WI38 (cell line): ENCODE measurements around the gene TBCD.

ENCODE experiments used
- H3K4me3 ChIP-seq: 2 replicates; pipeline ENCODE4 v1.5.1; 2011; ENCODE audit warnings: low read depth, mild to moderate bottlenecking, control low read depth, low read length
- TF ChIP-seq, protein P1 (sequence below): IDR thresholded peaks from 2 replicates; pipeline ENCODE4 v1.5.1; 2012; ENCODE audit warnings: low read depth, mild to moderate bottlenecking, control low read depth, low read length

TBCD gene

DNA sequence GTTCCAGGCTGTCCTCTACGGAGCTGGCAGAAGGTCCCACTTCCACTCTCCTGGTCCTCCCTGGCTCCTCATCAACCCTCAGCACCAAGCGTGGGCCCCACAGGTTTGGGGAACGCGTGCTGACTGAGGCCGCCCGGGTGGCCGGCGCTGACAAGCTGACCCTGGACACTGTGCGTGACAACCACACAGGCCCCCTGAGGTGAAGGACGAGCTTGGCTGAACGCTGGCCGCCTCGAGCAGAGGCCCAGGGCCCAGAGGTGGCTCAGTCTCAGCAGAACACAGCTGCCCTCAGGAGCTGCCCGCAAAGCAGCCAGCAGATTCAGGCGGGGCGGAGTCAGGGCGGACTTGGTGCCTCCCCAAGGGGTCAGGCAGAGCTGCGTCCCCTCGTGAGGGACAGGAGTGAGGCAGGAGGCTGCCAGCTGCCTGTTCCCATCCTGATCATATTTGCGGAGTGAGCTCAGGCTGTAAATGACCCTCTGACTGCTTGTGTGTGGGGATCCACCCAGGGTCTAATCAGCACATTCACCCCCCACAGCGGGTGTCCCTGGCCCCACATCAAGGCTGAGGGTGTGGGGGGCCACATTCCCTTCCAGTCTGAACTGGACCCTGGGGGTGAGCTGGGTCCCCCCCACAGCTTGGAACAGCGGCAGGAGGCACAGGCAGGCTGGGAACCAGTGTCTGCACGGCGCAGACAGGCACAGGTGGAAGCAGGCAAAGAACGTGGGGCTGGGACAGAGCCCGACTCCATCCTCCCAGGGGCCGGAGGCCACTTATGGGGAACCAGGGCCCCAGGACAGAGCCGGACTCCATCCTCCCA, 222.5 kb downstream of the TBCD start:
- TF ChIP-seq, protein P1, sequence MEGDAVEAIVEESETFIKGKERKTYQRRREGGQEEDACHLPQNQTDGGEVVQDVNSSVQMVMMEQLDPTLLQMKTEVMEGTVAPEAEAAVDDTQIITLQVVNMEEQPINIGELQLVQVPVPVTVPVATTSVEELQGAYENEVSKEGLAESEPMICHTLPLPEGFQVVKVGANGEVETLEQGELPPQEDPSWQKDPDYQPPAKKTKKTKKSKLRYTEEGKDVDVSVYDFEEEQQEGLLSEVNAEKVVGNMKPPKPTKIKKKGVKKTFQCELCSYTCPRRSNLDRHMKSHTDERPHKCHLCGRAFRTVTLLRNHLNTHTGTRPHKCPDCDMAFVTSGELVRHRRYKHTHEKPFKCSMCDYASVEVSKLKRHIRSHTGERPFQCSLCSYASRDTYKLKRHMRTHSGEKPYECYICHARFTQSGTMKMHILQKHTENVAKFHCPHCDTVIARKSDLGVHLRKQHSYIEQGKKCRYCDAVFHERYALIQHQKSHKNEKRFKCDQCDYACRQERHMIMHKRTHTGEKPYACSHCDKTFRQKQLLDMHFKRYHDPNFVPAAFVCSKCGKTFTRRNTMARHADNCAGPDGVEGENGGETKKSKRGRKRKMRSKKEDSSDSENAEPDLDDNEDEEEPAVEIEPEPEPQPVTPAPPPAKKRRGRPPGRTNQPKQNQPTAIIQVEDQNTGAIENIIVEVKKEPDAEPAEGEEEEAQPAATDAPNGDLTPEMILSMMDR: no peak
- no peak overlapping the region for H3K4me3 ChIP-seq

DNA sequence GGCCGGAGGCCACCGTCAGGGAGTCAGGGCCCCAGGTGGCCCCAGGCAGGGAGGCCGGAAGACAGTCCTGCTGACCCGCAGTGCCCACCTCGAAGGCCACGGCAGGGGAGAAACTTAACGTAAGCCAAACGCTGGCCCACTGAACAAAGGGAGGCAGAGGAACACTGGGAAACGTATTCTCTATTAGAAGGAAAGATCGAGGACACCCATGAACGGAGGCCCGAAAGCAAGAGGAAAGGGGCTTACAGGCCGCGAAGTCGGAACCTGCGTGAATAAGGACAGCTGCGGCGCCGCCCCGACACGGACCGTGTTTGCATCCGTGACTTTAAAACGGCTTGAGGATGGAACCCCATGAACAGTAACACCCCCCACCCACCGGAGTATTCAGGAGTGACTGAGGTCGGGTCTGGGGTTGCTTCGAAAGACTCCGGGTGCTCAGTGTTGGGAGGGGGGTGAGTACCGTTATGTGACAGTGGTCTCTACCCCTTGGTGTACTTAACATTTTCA, 225.2 kb downstream of the TBCD start:
- TF ChIP-seq, protein P1: no peak
- H3K4me3 ChIP-seq: no peak overlapping the region

DNA sequence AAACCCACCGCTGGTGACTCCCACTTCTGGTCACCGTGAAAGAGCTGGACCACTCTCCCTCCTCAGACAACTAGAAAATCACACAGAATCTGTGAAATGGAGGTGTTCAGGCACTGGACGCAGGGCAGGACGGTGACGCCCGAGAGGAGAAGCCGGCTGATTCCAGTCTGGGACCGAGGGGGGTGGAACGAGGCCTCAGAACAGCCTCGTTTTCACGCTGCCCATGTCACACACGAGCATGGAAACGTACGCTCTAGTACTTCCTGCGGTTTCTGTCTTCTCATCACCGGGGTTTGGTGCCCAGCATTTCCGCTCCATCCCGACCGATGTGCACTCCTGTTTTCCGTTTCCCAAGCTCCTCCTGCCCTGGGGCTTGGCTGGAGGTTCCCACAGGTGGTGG, 225.7 kb downstream of the TBCD start:
- H3K4me3 ChIP-seq: no peak overlapping the region
- TF ChIP-seq, protein P1: no peak

DNA sequence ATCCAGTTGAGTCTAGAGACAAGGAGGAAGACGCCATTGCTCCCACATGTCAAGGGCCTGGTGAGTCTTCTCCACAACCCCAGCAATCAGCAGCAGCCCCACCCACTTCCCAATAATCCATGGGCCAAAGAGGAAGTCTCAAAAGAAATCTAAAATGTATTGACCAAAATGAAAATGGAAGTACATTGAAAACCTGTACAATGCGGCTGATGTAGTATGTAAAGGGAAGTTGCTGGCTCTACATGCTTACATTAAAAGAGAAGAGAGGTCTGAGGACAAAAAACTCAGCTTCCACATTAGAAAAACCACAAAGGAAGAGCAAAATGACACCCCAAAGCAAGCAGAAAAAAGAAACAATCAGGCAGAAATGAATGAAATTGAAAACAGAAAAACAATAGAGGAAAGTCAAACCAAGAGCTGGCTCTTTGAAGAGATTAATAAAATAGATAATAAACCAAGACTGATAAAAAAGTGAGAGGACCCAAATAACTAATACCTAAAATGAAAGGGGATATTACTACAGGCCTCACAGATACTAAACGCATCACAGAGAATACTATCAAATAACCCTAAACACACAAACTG, 227.0 kb downstream of the TBCD start:
- no peak overlapping the region for H3K4me3 ChIP-seq
- TF ChIP-seq, protein P1: no peak

DNA sequence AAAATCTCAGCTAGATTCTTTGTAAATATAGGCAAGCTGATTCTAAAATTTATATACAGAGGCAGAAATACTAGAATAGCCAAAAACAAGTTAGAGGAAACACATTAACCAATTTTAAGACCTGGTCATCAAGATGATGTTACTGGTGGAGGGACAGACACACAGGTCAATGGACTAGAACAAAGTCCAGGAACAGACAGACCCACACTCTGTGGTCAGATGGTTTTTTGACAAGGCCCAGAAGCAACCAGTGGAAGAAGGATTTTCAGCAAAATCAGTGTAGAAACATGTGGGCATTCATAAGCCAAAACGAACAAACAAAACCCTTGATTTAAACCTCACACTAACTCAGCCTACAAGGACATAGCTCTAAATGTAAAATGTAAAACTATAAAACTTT, 227.9 kb downstream of the TBCD start:
- TF ChIP-seq, protein P1: no peak
- H3K4me3 ChIP-seq: no peak overlapping the region

DNA sequence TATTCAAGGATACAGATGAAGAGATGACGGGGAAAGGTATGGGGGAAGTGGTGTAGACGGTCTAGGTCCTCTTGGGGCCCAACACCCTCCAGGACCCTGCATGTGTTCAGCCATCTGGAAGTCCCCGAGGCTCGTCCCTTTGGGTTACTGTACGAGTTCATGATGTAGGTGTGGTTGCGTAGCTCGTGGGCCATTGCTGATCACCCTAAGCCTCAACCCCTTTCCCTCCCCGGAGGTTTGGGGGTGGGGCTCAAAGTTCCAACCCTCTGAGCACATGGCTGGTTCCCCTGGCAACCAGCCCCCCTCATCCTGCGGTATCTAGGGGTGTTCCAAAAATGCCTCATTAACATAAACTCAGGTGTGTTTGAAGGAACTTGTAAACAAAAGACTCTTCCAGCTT, 228.8 kb downstream of the TBCD start:
- TF ChIP-seq, protein P1: no peak
- H3K4me3 ChIP-seq: no peak overlapping the region

DNA sequence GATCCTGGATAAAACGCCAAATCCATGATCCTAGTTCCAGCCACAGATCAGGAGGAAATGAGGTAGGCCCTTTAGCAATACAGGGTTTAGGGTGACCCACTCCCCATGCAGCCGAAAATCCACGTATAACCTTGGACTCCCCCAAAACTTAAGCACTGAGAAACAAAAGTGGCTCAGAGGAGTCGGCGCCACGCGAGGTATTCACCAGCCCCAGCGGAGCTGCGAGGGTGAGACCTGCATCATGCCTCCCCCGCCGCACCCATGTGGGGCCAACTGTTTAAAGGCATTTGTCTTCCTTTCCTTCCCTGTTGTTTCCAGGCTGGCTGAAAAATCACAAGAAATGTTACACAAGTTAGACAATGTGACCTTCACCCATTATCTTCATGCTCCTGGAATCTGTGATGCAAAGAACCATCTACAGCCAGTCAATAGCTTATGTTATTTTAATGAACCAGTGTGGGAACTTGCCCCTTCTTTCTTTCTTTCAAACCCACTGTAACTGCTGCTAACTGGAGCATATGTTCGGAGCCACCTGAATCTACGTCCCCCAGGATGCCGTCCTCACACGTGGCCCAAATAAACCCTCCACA, 229.4 kb downstream of the TBCD start:
- H3K4me3 ChIP-seq: no peak overlapping the region

More for the DNA sequence above, 229.4 kb downstream of the TBCD start:
- TF ChIP-seq, protein P1: no peak
